Cardiac muscle cell (in vitro differentiated cells and primary cell): Measurements from ENCODE around the gene B3GLCT. TPM values are rescaled to one million over a fixed set of nuclear protein-coding genes. Genes with fewer than 3 reads are reported as not detected.

Experiments used
- DNase-seq, 2 donors: peaks; one replicate each; pipeline versions ENCODE4 v3.0.0 to v3.0.0-alpha.2; 2010 to 2017; ENCODE audit warnings: low read depth in 1 of 2, low spot score in 1 of 2
- H3K27ac ChIP-seq: fragments of 200-600 bp; sonication (generic); 2 replicates; pipeline ENCODE4 v1.5.1; 2016
- H3K27me3 ChIP-seq: fragments of 200-600 bp; sonication (generic); 2 replicates; pipeline ENCODE4 v1.6.0; 2016; ENCODE audit warnings: control low read depth
- H3K36me3 ChIP-seq: fragments of 200-600 bp; sonication (generic); 2 replicates; pipeline ENCODE4 v1.5.1; 2016; ENCODE audit warnings: control low read depth
- H3K4me1 ChIP-seq: fragments of 200-600 bp; sonication (generic); 2 replicates; pipeline ENCODE4 v1.8.1; 2017; ENCODE audit warnings: low read depth, mild to moderate bottlenecking, mixed run types
- H3K4me3 ChIP-seq: fragments of 200-600 bp; sonication (generic); 2 replicates; pipeline ENCODE4 v1.5.1; 2016; ENCODE audit warnings: mild to moderate bottlenecking
- H3K9me3 ChIP-seq: fragments of 200-600 bp; sonication (generic); 2 replicates; pipeline ENCODE4 v1.5.1; 2017; ENCODE audit warnings: low read depth, mild to moderate bottlenecking, control low read depth
- polyA plus RNA-seq: library from polyadenylated mRNA; unstranded; fragments of >200 nt; fragmentation: Nextera tagmentation; extraction: Ambion mirVana; gene quantifications from 2 replicates; pipeline ENCODE4 v1.2.1, GENCODE V29; 2016
- total RNA-seq: library from RNA; depleted of rRNA; stranded (reverse); fragments of >200 nt; gene quantifications from 2 replicates; pipeline ENCODE4 v1.2.3, GENCODE V29; 2016
- TF ChIP-seq, protein P1 (sequence below): IDR thresholded peaks from 2 replicates; pipeline ENCODE4 v1.5.1; 2012; ENCODE audit warnings: low read depth, mild to moderate bottlenecking, low read length

The B3GLCT gene
- total and polyA plus RNA-seq, 2 experiments from 2014 or later = 4.5 to 6.2 TPM

DNA sequence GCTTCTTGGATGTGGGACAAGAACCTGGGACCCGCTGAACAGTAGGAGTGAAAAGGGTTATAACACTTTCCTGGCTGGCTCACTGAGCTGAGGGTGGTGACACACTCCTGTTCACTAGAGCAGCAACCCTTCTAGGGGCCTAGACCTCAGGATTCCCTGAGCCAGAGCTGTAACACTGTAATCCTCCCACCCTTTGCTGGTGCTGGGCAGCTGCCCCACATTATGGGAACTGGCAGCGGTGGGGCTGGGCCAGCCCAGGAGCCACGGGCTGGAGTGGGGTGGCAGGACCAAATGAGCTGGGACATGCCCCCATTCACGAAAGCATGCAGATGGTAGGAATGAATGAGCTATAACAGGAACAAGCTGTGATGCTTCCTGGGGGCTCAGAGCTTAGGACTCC, 110.6 kb downstream of the B3GLCT start:
- H3K9me3 ChIP-seq = no peaks in the 10 kb centered on the region
- no peak for DNase-seq
- TF ChIP-seq, protein P1, sequence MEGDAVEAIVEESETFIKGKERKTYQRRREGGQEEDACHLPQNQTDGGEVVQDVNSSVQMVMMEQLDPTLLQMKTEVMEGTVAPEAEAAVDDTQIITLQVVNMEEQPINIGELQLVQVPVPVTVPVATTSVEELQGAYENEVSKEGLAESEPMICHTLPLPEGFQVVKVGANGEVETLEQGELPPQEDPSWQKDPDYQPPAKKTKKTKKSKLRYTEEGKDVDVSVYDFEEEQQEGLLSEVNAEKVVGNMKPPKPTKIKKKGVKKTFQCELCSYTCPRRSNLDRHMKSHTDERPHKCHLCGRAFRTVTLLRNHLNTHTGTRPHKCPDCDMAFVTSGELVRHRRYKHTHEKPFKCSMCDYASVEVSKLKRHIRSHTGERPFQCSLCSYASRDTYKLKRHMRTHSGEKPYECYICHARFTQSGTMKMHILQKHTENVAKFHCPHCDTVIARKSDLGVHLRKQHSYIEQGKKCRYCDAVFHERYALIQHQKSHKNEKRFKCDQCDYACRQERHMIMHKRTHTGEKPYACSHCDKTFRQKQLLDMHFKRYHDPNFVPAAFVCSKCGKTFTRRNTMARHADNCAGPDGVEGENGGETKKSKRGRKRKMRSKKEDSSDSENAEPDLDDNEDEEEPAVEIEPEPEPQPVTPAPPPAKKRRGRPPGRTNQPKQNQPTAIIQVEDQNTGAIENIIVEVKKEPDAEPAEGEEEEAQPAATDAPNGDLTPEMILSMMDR = no peak

DNA sequence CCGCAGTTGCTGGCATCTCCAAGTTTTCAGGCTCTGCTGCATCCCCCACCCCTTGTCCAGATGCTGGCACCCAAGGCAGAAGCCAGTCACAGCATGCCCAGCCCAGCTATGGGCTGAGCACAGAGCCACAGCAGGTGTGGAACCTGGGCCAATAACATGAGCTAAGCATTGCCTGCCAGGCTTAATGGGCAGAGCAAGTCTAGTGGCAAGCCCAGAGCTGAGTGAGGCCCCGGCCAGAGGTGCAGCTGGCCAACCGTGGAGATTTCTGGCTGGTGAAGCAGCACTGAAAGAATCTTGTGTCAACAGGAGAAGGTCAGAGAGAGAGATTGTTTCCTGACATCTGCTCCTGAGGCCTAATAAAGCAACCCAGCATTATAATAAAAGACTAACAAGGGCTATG, 111.0 kb downstream of the B3GLCT start:
- no peaks in the 10 kb centered on the region for H3K27me3 ChIP-seq
- no peaks in the 10 kb centered on the region for H3K36me3 ChIP-seq
- H3K4me3 ChIP-seq = no peak overlapping the region
- no peak for DNase-seq
- no peaks in the 10 kb centered on the region for H3K9me3 ChIP-seq
- H3K27ac ChIP-seq = no peak overlapping the region
- no peaks in the 10 kb centered on the region for H3K4me1 ChIP-seq
- TF ChIP-seq, protein P1 = no peak

More for the DNA sequence above, 110.6 kb downstream of the B3GLCT start:
- H3K4me1 ChIP-seq = no peaks in the 10 kb centered on the region
- no peaks in the 10 kb centered on the region for H3K36me3 ChIP-seq
- no peaks in the 10 kb centered on the region for H3K27me3 ChIP-seq
- H3K4me3 ChIP-seq = no peak overlapping the region
- H3K27ac ChIP-seq = no peak overlapping the region

DNA sequence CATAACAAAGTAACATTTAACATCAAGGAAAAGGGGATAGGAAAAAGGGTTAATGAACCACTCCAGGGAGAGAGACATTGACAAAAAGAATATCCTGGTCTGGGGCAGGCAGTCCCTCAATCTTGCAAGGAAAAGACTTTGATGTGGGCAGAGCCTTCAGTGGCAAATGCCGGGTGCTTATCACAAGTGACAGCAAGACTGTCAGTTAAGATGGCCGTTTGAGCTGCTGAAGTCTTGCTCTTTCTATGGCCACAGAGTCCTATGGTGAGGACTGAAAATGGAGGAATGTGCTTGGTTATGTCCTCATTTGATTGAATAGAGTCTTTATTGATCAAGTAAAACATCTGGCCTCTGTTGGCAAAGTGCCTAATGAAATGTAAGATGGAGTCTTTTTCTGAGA, 112.1 kb downstream of the B3GLCT start:
- Histone ChIP-seq H3K27ac (no peak overlapping the region), H3K27me3 (no peaks in the 10 kb centered on the region), H3K36me3 (no peaks in the 10 kb centered on the region), H3K9me3 (no peaks in the 10 kb centered on the region), H3K4me1 (no peaks in the 10 kb centered on the region), H3K4me3 (no peak overlapping the region)
- peak in 1 of 2 donors; percentile 1 for DNase-seq
- TF ChIP-seq, protein P1 = no peak

DNA sequence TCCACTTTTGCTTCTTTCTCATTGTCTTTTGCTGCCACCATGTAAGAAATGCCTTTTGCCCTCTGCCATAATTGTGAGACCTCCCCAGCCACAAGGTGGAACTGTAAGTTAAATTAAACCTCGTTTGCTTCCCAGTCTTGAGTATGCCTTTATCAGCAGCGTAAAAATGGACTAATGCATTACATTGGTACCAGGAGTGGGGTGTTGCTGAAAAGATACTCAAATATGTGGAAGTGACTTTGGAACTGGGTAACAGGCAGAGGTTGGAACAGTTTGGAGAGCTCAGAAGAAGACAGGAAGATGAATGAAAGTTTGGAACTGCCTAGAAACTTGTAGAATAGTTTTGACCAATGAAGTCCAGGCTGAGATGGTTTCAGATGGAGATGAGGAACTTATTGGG, 115.2 kb downstream of the B3GLCT start:
- Histone ChIP-seq H3K4me3 (no peak overlapping the region), H3K9me3 (no peaks in the 10 kb centered on the region), H3K4me1 (no peaks in the 10 kb centered on the region), H3K36me3 (no peaks in the 10 kb centered on the region), H3K27me3 (no peaks in the 10 kb centered on the region), H3K27ac (no peak overlapping the region)
- TF ChIP-seq, protein P1 = no peak
- no peak for DNase-seq

DNA sequence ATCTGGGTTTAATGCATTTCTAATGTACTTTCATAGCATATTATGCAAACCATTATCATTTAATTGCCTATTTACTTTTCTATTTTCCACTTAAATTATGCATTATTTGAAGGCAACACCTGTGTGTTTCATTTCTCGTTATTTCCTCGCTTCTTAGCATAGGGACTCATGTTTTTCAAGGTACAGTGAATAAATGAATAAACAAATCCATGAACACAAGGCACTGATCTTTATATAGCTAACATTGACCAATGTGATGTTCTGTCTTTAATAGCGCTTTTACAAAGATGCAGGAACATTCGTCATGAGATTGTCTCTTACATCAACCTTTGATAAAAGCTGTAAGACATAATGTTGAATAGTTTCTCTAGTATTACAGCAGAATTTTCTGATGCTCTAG, 121.2 kb downstream of the B3GLCT start:
- H3K36me3 ChIP-seq = no peaks in the 10 kb centered on the region
- H3K27ac ChIP-seq = no peak overlapping the region
- no peak overlapping the region for H3K4me3 ChIP-seq
- H3K27me3 ChIP-seq = no peaks in the 10 kb centered on the region
- DNase-seq = no peak
- no peaks in the 10 kb centered on the region for H3K9me3 ChIP-seq
- H3K4me1 ChIP-seq = no peaks in the 10 kb centered on the region
- TF ChIP-seq, protein P1 = no peak

DNA sequence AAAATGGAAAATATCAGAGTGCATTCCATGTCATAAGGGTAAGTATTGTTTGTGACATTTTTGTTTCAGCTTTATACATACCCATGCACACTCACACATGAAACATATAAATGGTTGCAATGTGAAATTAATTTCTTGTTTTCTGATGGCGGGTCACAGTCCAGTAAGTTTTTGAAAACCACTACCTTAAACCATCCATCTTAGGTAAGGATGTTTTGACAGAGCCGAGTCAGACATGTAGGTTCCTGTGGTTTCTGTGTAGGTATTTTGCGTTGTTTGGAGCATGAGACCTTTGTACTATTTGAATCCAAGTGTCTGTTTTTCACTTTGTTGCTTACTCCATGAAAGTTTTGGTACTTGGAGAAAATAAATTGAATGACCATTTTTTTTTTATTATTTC, 121.7 kb downstream of the B3GLCT start:
- Histone ChIP-seq H3K9me3 (no peaks in the 10 kb centered on the region), H3K4me3 (no peak overlapping the region), H3K4me1 (no peaks in the 10 kb centered on the region), H3K36me3 (no peaks in the 10 kb centered on the region), H3K27me3 (no peaks in the 10 kb centered on the region), H3K27ac (no peak overlapping the region)
- no peak for DNase-seq
- TF ChIP-seq, protein P1 = no peak
